HG02642 (cell line): ENCODE data around the gene FGGY.
"Not testable (repeated sequence)": the region's sequence is repeated elsewhere in the genome, so short reads cannot be mapped to it uniquely, and the experiment has no call there.

ENCODE experiments used
- ATAC-seq: cut with Tn5 transposase; IDR thresholded peaks from one replicate; pipeline ENCODE4 v1.9.1; 2021; ENCODE audit warnings: mild to moderate bottlenecking; ENCODE audit not compliant: unreplicated experiment, poor library complexity

FGGY gene

GRCh38 chr1:59703918-59704378 lies 407.1 kb downstream of the FGGY start:
- no peak for ATAC-seq

GRCh38 chr1:59704716-59705115 lies 407.8 kb downstream of the FGGY start:
- ATAC-seq, result no peak

DNA sequence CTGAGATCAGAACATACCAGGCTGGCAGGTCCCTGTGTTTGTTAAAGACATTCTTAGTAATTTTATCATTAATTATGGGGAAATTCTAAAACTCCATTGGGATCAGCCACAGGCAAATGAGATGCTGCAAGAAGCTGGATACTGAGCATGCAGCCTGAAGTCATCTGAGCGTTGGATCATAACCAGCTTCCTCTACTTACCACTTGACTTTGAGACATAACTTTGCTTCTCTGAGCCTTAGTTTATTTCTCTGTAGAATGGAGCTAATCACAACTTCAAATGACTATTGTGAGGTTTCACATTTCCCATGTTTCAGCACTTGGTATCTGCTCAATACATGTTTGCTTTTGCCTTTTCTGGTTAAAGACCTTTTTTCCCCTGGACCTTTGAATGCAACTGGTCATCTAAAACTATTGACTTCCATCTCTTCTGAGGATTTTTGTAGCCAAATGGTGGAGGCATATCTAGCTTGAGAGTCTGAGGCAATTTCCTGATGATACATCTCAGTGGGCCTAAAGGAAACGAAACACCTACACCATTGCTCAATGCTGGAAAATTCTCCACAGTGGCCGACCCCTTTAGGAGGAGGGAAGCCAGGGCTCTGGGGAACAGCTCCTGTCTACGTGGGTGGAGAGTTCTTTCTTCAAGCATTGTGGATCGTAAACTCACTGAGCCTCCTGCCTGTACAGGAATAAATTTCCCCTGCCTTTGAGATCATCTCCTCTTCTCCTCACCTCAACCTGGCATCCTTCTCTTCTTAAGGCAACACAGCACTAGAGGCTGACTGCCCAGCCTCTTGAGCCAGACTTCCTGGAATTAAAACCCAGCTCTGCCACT lies 408.8 kb downstream of the FGGY start:
- no peak for ATAC-seq

DNA sequence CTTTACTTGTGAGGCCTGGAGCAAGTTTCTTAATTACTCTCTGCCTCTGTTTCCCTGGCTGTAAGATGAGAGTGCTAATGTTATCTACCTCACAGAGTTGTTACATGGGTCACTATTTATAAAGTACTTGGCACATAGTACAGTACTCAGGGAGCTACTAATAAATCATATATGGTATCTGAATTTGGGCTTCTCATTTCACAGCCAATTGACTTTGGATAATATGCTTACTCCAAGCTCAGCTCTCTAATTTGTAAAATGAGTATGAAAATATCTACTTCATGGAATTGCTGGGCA lies 409.4 kb downstream of the FGGY start:
- no peak for ATAC-seq

DNA sequence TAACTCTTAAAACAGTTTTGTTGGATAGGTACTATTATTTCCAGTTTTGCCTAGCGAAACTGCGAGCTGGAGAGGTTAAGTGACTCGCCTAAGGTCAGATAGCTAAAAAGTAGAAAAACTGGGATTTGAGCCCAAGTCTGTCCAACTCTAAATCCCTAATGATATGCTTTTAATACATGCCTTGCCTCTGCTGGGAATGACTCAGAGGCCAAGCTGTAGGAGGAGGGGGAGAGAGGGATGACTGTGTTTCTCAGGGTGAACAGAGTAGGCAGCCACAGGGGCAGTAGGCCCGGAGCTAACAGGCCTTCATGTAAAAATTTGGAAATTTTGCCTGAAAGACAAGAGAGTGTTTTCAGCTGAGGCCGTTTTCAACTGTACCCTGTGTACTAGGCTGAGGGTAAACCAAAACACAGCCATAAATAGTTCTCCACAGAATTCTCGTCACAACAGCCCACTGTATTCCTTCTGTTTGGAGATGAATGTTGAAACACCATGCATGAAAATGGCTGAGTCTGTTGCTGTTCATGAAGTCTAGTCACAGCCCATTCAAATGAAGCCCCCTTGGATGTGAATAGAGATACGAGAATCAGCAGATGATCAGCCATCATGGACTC lies 410.4 kb downstream of the FGGY start:
- no peak for ATAC-seq

DNA sequence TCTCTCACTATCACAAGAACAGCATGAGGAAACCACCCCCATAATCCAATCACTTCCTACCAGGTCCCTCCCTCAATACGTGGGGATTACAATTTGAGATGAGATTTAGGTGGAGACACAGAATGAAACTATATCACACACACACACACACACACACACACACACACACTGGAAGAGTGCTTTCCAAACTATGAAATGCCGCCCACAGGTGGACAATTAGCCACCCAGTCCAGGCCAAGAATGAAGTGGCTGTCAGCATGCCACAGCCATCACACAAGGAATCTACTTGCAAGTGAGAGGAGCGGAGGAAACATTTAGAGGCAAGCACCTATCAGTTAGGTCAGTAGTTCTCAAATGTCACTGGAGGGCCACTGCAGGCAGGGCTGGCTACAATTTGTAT lies 412.4 kb downstream of the FGGY start:
- no peak for ATAC-seq

- ATAC-seq, result not testable (repeated sequence)
Measured at GRCh38 chr1:59710920-59711319, 414.0 kb downstream of the FGGY start.

- ATAC-seq, result no peak
Measured at GRCh38 chr1:59714219-59714618, 417.3 kb downstream of the FGGY start.

- ATAC-seq, result no peak
Measured at GRCh38 chr1:59714966-59715365, 418.1 kb downstream of the FGGY start.

DNA sequence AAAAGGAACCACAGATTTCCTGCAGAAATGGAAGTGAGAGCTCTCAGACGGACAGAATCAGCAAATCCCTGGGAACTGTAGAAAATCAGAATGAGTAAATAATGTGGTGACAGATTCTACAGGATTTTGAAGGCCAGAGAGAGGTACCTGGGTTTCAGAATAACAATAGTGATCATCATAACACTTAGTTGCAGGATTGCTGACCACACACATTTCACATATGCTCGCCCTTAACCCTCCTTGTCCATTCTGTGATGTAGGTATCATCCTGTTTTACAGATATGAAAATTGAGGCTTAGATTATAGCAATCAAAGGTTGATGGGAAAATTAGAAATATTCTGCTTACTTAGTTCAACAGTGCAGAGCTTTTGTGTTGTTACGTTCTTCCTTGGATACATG lies 419.9 kb downstream of the FGGY start:
- no peak for ATAC-seq

GRCh38 chr1:59718064-59718988 lies 421.4 kb downstream of the FGGY start:
- ATAC-seq, result no peak

- no peak for ATAC-seq
Measured at GRCh38 chr1:59718989-59719360, 422.1 kb downstream of the FGGY start.

DNA sequence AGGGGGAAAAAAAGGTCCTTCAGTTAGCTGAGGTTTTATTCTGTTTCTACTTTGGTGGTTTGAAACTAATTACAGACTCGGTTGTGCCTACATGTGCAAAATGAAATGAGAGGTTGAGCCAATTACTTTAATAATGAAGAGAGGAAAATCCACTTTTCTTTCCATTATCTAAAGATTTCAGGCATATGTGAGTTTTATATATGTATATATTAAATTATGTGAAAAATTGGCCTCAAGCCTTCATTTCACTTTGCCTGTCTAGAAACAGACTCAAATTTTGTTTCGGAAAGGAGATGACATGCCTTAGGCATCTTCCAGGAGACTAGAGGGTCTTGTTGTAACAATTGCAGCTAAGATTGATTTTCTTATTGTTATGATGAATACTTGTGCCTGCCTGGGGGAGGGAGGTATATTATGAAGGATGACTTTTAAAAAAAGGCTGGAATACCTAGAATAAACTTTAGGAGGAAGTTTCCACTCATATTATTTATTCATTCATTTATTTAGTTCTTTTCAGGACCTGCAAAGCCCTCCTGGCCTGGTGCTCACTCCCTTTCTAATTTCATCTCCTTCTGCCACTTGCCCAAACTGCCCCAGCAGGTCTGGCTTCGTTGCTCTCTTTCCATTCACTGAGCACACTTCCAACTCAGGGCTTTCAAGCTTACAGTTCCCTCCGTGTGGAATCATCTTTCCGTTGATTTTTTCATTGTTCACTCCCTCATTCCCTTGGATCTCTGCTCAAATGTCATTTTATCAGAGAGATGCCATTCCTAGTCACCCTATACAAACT lies 423.6 kb downstream of the FGGY start:
- no peak for ATAC-seq

DNA sequence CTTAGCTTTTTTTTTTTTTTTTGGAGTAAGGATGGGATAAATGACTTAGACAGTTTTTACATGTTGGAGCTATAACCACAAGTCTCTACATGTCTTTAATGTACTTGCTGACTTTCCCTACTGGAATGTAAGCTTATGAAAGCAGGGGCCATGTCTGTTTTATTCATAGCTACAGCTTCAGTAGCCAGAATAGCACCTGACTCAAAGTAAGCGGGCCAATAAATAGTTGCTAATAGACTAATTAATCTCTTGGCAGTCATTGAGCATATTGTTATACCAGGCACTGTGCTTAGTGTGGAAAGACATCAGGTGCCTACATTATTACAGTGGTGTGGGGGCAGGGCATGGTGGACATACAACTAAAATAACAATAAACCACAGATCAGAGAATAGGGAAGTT lies 433.4 kb downstream of the FGGY start:
- no peak for ATAC-seq

DNA sequence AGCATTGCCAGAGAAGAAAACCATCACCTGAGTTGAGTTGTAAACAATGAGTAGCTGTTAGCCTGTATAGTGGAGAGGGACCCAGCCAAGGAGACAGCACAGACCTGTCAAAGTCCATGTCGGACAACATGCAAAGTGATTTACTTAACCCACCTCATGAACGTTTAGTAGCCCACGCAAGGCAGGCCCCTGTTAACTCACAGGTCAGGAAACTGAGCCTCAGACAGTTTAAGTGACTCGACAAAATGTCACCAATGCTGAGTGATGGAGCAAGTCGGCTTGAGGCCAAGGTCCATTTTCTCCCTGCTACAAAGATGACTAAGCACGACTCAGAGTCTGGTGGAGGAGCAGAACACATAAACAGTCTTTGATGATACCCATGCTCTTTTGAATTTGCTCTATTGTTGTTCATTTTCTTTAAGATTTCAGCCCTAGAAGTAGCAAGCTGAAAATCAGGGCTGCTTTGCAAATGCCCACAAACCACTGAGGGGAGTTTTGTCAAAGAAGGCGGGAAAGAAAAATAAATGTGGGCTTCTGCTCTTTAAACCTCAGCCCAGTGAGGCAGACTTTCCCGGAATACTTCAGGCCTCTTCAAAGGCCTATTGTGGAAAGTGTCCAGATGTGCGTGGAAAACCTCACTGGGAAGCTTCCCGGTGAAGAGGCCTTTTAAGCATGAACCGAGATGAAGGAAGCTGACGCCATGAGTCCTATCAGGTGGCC lies 434.0 kb downstream of the FGGY start:
- no peak for ATAC-seq

GRCh38 chr1:59731591-59731990 lies 434.7 kb downstream of the FGGY start:
- no peak for ATAC-seq

- no peak for ATAC-seq
Measured at GRCh38 chr1:59732214-59732955, 435.5 kb downstream of the FGGY start.

DNA sequence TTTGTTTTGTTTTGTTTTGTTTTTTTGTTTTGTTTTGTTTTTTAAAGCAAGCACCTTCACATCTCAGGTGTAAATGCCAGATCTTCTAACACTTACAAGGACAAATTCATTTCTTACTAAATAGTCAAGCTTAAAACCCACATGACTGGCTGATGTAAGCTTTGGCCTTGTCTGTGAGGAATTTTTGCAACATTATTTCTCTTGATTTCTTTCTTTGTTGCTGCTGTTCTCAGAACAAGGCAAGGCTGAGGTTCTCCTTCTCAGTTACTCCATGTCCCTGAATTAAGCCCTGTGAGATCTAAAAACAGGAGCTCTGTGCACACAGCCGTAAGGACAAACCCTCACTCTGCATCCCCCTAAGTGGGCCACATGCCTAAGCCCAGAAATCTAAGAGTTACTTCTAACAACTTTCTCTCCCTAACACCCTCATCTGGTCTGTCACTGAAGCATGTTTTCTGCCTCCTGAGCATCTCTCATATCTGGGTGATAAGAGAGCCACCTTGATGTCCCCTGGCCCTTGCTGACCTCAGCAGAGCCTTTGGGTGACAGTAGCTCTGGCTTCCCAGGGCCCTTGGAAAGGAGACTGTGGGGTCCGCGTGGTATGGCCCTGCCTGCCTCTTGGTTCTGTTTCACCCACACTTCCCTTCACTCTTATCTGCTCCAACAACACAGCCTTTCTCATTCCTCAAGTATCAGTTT lies 436.7 kb downstream of the FGGY start:
- ATAC-seq, result no peak
